NCI-H460 (cell line): Measurements from ENCODE around the gene XXYLT1. TPM values are rescaled to one million over a fixed set of nuclear protein-coding genes. Genes with fewer than 3 reads are reported as not detected.

Experiments used
- DNase-seq: peaks from one replicate; pipeline ENCODE4 v3.0.0-alpha.2; 2016; ENCODE audit warnings: low read depth; ENCODE audit errors: extremely low read depth
- total RNA-seq: library from RNA; depleted of rRNA; stranded (reverse); fragments of >200 nt; shearing (Covaris generic); gene quantifications from 2 replicates; pipeline ENCODE4 v1.2.3, GENCODE V29; 2014

XXYLT1 gene
- total RNA-seq, 1 experiment from 2014 or later, result 9.2 TPM

- DNase-seq, result no peak
These were observed 2.2 kb downstream of the XXYLT1 start for GRCh38 chr3:195268576-195269309.

- DNase-seq, result no peak
These were observed 3.9 kb downstream of the XXYLT1 start for GRCh38 chr3:195267096-195267495.

- DNase-seq, result no peak
These were observed 4.5 kb downstream of the XXYLT1 start for GRCh38 chr3:195266428-195266827.

GRCh38 chr3:195265363-195265976, 5.5 kb downstream of the XXYLT1 start:
- no peak for DNase-seq

GRCh38 chr3:195263925-195264600, 6.9 kb downstream of the XXYLT1 start:
- DNase-seq, result no peak

GRCh38 chr3:195263193-195263924, 7.6 kb downstream of the XXYLT1 start:
- no peak for DNase-seq

- no peak for DNase-seq
These were observed 9.0 kb downstream of the XXYLT1 start for GRCh38 chr3:195261925-195262324.

GRCh38 chr3:195260280-195260905, 10.6 kb downstream of the XXYLT1 start:
- DNase-seq, result no peak

- DNase-seq, result peak; percentile 38
These were observed 11.3 kb downstream of the XXYLT1 start for GRCh38 chr3:195259475-195260279.

GRCh38 chr3:195259154-195259474, 11.8 kb downstream of the XXYLT1 start:
- no peak for DNase-seq

GRCh38 chr3:195258449-195259153, 12.4 kb downstream of the XXYLT1 start:
- no peak for DNase-seq

GRCh38 chr3:195257454-195258448, 13.2 kb downstream of the XXYLT1 start:
- DNase-seq, result no peak

GRCh38 chr3:195256639-195257453, 14.1 kb downstream of the XXYLT1 start:
- DNase-seq, result no peak

GRCh38 chr3:195255571-195256501, 15.1 kb downstream of the XXYLT1 start:
- no peak for DNase-seq

GRCh38 chr3:195255176-195255500, 15.8 kb downstream of the XXYLT1 start:
- DNase-seq, result no peak

- DNase-seq, result no peak
These were observed 16.3 kb downstream of the XXYLT1 start for GRCh38 chr3:195254454-195255175.
